ENCODE results near the gene IL10RA. TPM values are rescaled to one million over a fixed set of nuclear protein-coding genes. Genes with fewer than 3 reads are reported as not detected.

IL10RA gene
- total and polyA plus RNA-seq, 10 donors = 32.9 to 239 (median 156) TPM

- TF ChIP-seq POLR2AphosphoS5 (IDR thresholded peaks at IDR 0.05) (peak; percentile 32 to 82 (median 56)), POLR2A (IDR thresholded peaks at IDR 0.05) (no peak)
- Histone ChIP-seq H3K4me1 (peaks cover 15 to 100% (median 81%) of the 10 kb centered on the region in 6 donors), H3K4me3 (peak overlapping the region in 1 of 8 donors; percentile 87), H3K9me3 (no peaks in the 10 kb centered on the region), H3K27me3 (replicated peaks in 1 of 7) (no peaks in the 10 kb centered on the region), H3K27ac (peak overlapping the region in 4 of 8 donors; percentile 93 to 98 (median 97)), H3K36me3 (peaks cover 0 to 100% (median 91%) of the 10 kb centered on the region in 6 donors)
- peak; percentile 72 for DNase-seq
- WGBS, 5 donors = 53 to 63% (median 55%) methylated on average over 7 to 9 of the region's 9 CpGs
- intact Hi-C loops (cut with DNase I; ENCODE audit: low total_unique reads) = no loop called here
These were observed 8.0 kb downstream of the IL10RA start for GRCh38 chr11:117993988-117994745.

GRCh38 chr11:117995472-117995871 is 9.3 kb downstream of the IL10RA start:
- Histone ChIP-seq H3K4me3 (no peak overlapping the region), H3K36me3 (peaks cover 0 to 100% (median 90%) of the 10 kb centered on the region in 6 donors), H3K27me3 (replicated peaks in 1 of 7) (no peaks in the 10 kb centered on the region), H3K27ac (peak overlapping the region in 3 of 8 donors; percentile 96 to 98 (median 98)), H3K9me3 (no peaks in the 10 kb centered on the region), H3K4me1 (peaks cover 12 to 100% (median 81%) of the 10 kb centered on the region in 6 donors)
- TF ChIP-seq POLR2A (IDR thresholded peaks at IDR 0.05) (no peak), CTCF (IDR thresholded peaks at IDR 0.05 in 8 of 11, conservative IDR thresholded peaks at IDR 0.05 in 3 of 11) (no peak), POLR2AphosphoS5 (IDR thresholded peaks at IDR 0.05) (peak; percentile 55 to 62 (median 60))
- intact Hi-C loops (cut with DNase I; ENCODE audit: low total_unique reads) = no loop called here
- peak; percentile 67 for DNase-seq
- 94 to 98% (median 95%) methylated on average over 11 of the region's 11 CpGs for WGBS, 5 donors

- H3K36me3 ChIP-seq = peaks cover 0 to 100% (median 85%) of the 10 kb centered on the region in 6 donors
- H3K4me3 ChIP-seq = no peak overlapping the region
- H3K27ac ChIP-seq = peak overlapping the region in 3 of 8 donors; percentile 96 to 98 (median 98)
- peak; percentile 69 for DNase-seq
- 90 to 97% (median 94%) methylated on average over 4 of the region's 4 CpGs for WGBS, 5 donors
- TF ChIP-seq POLR2AphosphoS5 (IDR thresholded peaks at IDR 0.05) (peak in 2 of 3 donors; percentile 6 to 48), POLR2A (IDR thresholded peaks at IDR 0.05) (no peak)
- no peaks in the 10 kb centered on the region for H3K27me3 ChIP-seq (replicated peaks in 1 of 7)
- intact Hi-C loops (cut with DNase I; ENCODE audit: low total_unique reads) = no loop called here
- H3K9me3 ChIP-seq = no peaks in the 10 kb centered on the region
- peaks cover 13 to 100% (median 82%) of the 10 kb centered on the region in 6 donors for H3K4me1 ChIP-seq
These were observed 9.9 kb downstream of the IL10RA start for GRCh38 chr11:117996058-117996457.

GRCh38 chr11:117997406-117997805 is 11.2 kb downstream of the IL10RA start:
- DNase-seq = no peak
- Histone ChIP-seq H3K4me1 (peaks cover 13 to 100% (median 82%) of the 10 kb centered on the region in 6 donors), H3K36me3 (peaks cover 0 to 86% (median 73%) of the 10 kb centered on the region in 6 donors)

GRCh38 chr11:117997823-117998579 is 11.8 kb downstream of the IL10RA start:
- WGBS, 5 donors = 74 to 81% (median 79%) methylated on average over 9 of the region's 9 CpGs
- Histone ChIP-seq H3K27ac (peak overlapping the region in 7 of 8 donors; percentile 30 to 98 (median 95)), H3K9me3 (no peaks in the 10 kb centered on the region), H3K4me1 (peaks cover 18 to 100% (median 83%) of the 10 kb centered on the region in 6 donors), H3K27me3 (replicated peaks in 1 of 7) (no peaks in the 10 kb centered on the region), H3K4me3 (no peak overlapping the region), H3K36me3 (peaks cover 0 to 80% (median 68%) of the 10 kb centered on the region in 6 donors)
- no peak for DNase-seq
- intact Hi-C loops (cut with DNase I; ENCODE audit: low total_unique reads) = no loop called here
- TF ChIP-seq POLR2A (IDR thresholded peaks at IDR 0.05) = no peak
- TF ChIP-seq CTCF (IDR thresholded peaks at IDR 0.05 in 8 of 11, conservative IDR thresholded peaks at IDR 0.05 in 3 of 11) = no peak
- peak in 2 of 3 donors; percentile 52 to 82 for TF ChIP-seq POLR2AphosphoS5 (IDR thresholded peaks at IDR 0.05)

More at GRCh38 chr11:117997406-117997805, 11.2 kb downstream of the IL10RA start:
- peak in 1 of 3 donors; percentile 40 for TF ChIP-seq POLR2AphosphoS5 (IDR thresholded peaks at IDR 0.05)
- no peak for TF ChIP-seq POLR2A (IDR thresholded peaks at IDR 0.05)
- intact Hi-C loops (cut with DNase I; ENCODE audit: low total_unique reads) = no loop called here
- H3K9me3 ChIP-seq = no peaks in the 10 kb centered on the region
- peak overlapping the region in 7 of 8 donors; percentile 30 to 98 (median 95) for H3K27ac ChIP-seq
- no peak overlapping the region for H3K4me3 ChIP-seq
- WGBS, 5 donors = 75 to 92% (median 83%) methylated on average over 2 of the region's 2 CpGs
- H3K27me3 ChIP-seq (replicated peaks in 1 of 7) = no peaks in the 10 kb centered on the region

All from spleen (tissue), 11 donors.